B cell (primary cell): ENCODE data around the gene ZNF213.

Experiments
- CTCF ChIP-seq: fragments of 200-600 bp; IDR thresholded peaks from one replicate; pipeline ENCODE4 v1.8.0; 2022; ENCODE audit warnings: antibody characterized with exemption, mild to moderate bottlenecking
- EZH2 ChIP-seq: IDR thresholded peaks from 2 replicates; pipeline ENCODE4 v1.6.1; 2012; ENCODE audit warnings: borderline replicate concordance, low read depth, mild to moderate bottlenecking, moderate library complexity, low read length; ENCODE audit not compliant: insufficient read depth, poor library complexity, severe bottlenecking

GRCh38 chr16:3122926-3123570, 11.8 kb upstream of the ZNF213 start:
- TF ChIP-seq EZH2 (no peak), CTCF (no peak)
